Measurements from ENCODE around the gene JADE2.

JADE2 gene

GRCh38 chr5:134567641-134568336 is 42.3 kb downstream of the JADE2 start:
- no peaks in the 10 kb centered on the region for H3F3A ChIP-seq (ENCODE audit: insufficient read depth, low read length)
- no peaks in the 10 kb centered on the region for H4K20me1 ChIP-seq (ENCODE audit: insufficient read depth, low read length)
- no peak overlapping the region for H3K4me3 ChIP-seq (ENCODE audit: low read depth, low read length, poor library complexity, severe bottlenecking)
- peaks cover 87% of the 10 kb centered on the region for H3K36me3 ChIP-seq (ENCODE audit: insufficient read depth, low read length)
- no peak overlapping the region for H3K4me2 ChIP-seq (ENCODE audit: low read length)
- TF ChIP-seq EZH2 (IDR thresholded peaks at IDR 0.05; ENCODE audit: borderline replicate concordance, low read length) = no peak
- TF ChIP-seq CTCF (IDR thresholded peaks at IDR 0.05; ENCODE audit: low read length) = no peak
- no peak overlapping the region for H3K27ac ChIP-seq (ENCODE audit: low read depth, low read length, poor library complexity, severe bottlenecking)
- H3K4me1 ChIP-seq (ENCODE audit: insufficient read depth, low read length, severe bottlenecking) = no peaks in the 10 kb centered on the region
- H3K27me3 ChIP-seq (ENCODE audit: insufficient read depth, low read length) = no peaks in the 10 kb centered on the region
- no peaks in the 10 kb centered on the region for H3K9me2 ChIP-seq (ENCODE audit: low read depth, low read length)
- H3K79me2 ChIP-seq (ENCODE audit: insufficient read depth, low read length) = no peaks in the 10 kb centered on the region
- no peak overlapping the region for H3K9ac ChIP-seq (ENCODE audit: low read length)
- H2AFZ ChIP-seq (ENCODE audit: low read length) = no peak overlapping the region
- H3K9me3 ChIP-seq (ENCODE audit: low read length) = no peaks in the 10 kb centered on the region

- Histone ChIP-seq H4K20me1 (ENCODE audit: insufficient read depth, low read length) (no peaks in the 10 kb centered on the region), H3K9ac (ENCODE audit: low read length) (no peak overlapping the region), H3K27me3 (ENCODE audit: insufficient read depth, low read length) (no peaks in the 10 kb centered on the region), H3K4me2 (ENCODE audit: low read length) (no peak overlapping the region), H3K9me3 (ENCODE audit: low read length) (no peaks in the 10 kb centered on the region), H3F3A (ENCODE audit: insufficient read depth, low read length) (no peaks in the 10 kb centered on the region), H3K79me2 (ENCODE audit: insufficient read depth, low read length) (no peaks in the 10 kb centered on the region), H2AFZ (ENCODE audit: low read length) (no peak overlapping the region), H3K27ac (ENCODE audit: low read depth, low read length, poor library complexity, severe bottlenecking) (no peak overlapping the region), H3K4me3 (ENCODE audit: low read depth, low read length, poor library complexity, severe bottlenecking) (no peak overlapping the region), H3K9me2 (ENCODE audit: low read depth, low read length) (no peaks in the 10 kb centered on the region), H3K36me3 (ENCODE audit: insufficient read depth, low read length) (peaks cover 87% of the 10 kb centered on the region), H3K4me1 (ENCODE audit: insufficient read depth, low read length, severe bottlenecking) (no peaks in the 10 kb centered on the region)
- no peak for TF ChIP-seq CTCF (IDR thresholded peaks at IDR 0.05; ENCODE audit: low read length)
- no peak for TF ChIP-seq EZH2 (IDR thresholded peaks at IDR 0.05; ENCODE audit: borderline replicate concordance, low read length)
These were observed 42.8 kb downstream of the JADE2 start for GRCh38 chr5:134568337-134568700.

- Histone ChIP-seq H3K79me2 (ENCODE audit: insufficient read depth, low read length) (no peaks in the 10 kb centered on the region), H3K9me2 (ENCODE audit: low read depth, low read length) (no peaks in the 10 kb centered on the region), H3K27me3 (ENCODE audit: insufficient read depth, low read length) (no peaks in the 10 kb centered on the region), H4K20me1 (ENCODE audit: insufficient read depth, low read length) (no peaks in the 10 kb centered on the region), H3K4me1 (ENCODE audit: insufficient read depth, low read length, severe bottlenecking) (no peaks in the 10 kb centered on the region), H3K9ac (ENCODE audit: low read length) (no peak overlapping the region), H3K9me3 (ENCODE audit: low read length) (no peaks in the 10 kb centered on the region), H3F3A (ENCODE audit: insufficient read depth, low read length) (no peaks in the 10 kb centered on the region), H3K4me2 (ENCODE audit: low read length) (no peak overlapping the region), H2AFZ (ENCODE audit: low read length) (no peak overlapping the region), H3K4me3 (ENCODE audit: low read depth, low read length, poor library complexity, severe bottlenecking) (no peak overlapping the region), H3K27ac (ENCODE audit: low read depth, low read length, poor library complexity, severe bottlenecking) (no peak overlapping the region), H3K36me3 (ENCODE audit: insufficient read depth, low read length) (peaks cover 87% of the 10 kb centered on the region)
- TF ChIP-seq EZH2 (IDR thresholded peaks at IDR 0.05; ENCODE audit: borderline replicate concordance, low read length) = no peak
- no peak for TF ChIP-seq CTCF (IDR thresholded peaks at IDR 0.05; ENCODE audit: low read length)
These were observed 43.6 kb downstream of the JADE2 start for GRCh38 chr5:134568761-134569695.

Data from OCI-LY1 (cell line).